B cell (primary cell): Measurements from ENCODE around the gene STARD3. TPM values are rescaled to one million over a fixed set of nuclear protein-coding genes. Genes with fewer than 3 reads are reported as not detected.

ENCODE experiments used
- ATAC-seq: fragments of 200-7000 bp; cut with Tn5 transposase; one replicate; pipeline ENCODE4 v1.10.0; 2021; ENCODE audit warnings: low read depth, mild to moderate bottlenecking, moderate number of reproducible peaks, moderate library complexity
- CTCF ChIA-PET: fragments of 350-600 bp; sonication (Branson Sonifier 250); formaldehyde crosslinking; loops from one replicate; lab custom pipeline; 2021; ENCODE audit warnings: antibody characterized with exemption, inconsistent platforms; lab: Charles Lee
- POLR2A ChIA-PET: fragments of 350-600 bp; sonication (Branson Sonifier 250); formaldehyde crosslinking; loops from one replicate; lab custom pipeline; 2021; ENCODE audit warnings: antibody characterized with exemption; lab: Charles Lee
- DNase-seq: peaks from one replicate; pipeline ENCODE4 v3.0.0; 2013
- H2AFZ ChIP-seq: 2 replicates; pipeline ENCODE4 v1.6.1; 2012; ENCODE audit warnings: mild to moderate bottlenecking, low read depth, low read length; ENCODE audit not compliant: insufficient read depth, poor library complexity, severe bottlenecking
- H3K27ac ChIP-seq, 2 donors: 1 replicate in 1 of 2; 2 replicates in 1 of 2; pipeline ENCODE4 v1.5.1; 2012 to 2013; ENCODE audit warnings: low read length in 2 of 2, mild to moderate bottlenecking in 2 of 2, moderate library complexity in 1 of 2
- H3K27me3 ChIP-seq, 4 experiments: fragments of 200-600 bp in 1 of 4; sonication (generic) in 1 of 4; replicated peaks in 1 of 4; 1 replicate in 2 of 4; 2 replicates in 2 of 4; pipeline versions ENCODE4 v1.6.1 to v1.7.0; 2013 to 2016; ENCODE audit warnings: low read length in 3 of 4, mild to moderate bottlenecking in 2 of 4, mixed read lengths in 1 of 4, moderate library complexity in 1 of 4; ENCODE audit not compliant: insufficient read depth in 4 of 4, control insufficient read depth in 3 of 4; ENCODE audit errors: control extremely low read depth in 1 of 4
- H3K36me3 ChIP-seq, 2 experiments: replicated peaks in 1 of 2; 1 replicate in 1 of 2; 2 replicates in 1 of 2; pipeline versions ENCODE4 v1.6.1 to v1.7.1; 2013; ENCODE audit warnings: low read length in 1 of 2; ENCODE audit not compliant: insufficient read depth in 2 of 2, control insufficient read depth in 1 of 2; ENCODE audit errors: control extremely low read depth in 1 of 2, extremely low read depth in 1 of 2
- H3K4me1 ChIP-seq, 2 donors: fragments of 200-600 bp in 1 of 2; sonication (generic) in 1 of 2; 1 replicate in 1 of 2; 2 replicates in 1 of 2; pipeline versions ENCODE4 v1.5.1 to v1.6.1; 2013 to 2017; ENCODE audit warnings: low read length in 2 of 2; ENCODE audit not compliant: control insufficient read depth in 2 of 2, insufficient read depth in 2 of 2
- H3K4me2 ChIP-seq: replicated peaks from 2 replicates; pipeline ENCODE3; 2012; ENCODE audit warnings: mild to moderate bottlenecking, low read depth, low read length; ENCODE audit not compliant: poor library complexity, severe bottlenecking
- H3K4me3 ChIP-seq, 5 experiments: fragments of 200-600 bp in 1 of 5; sonication (generic) in 1 of 5; 1 replicate in 3 of 5; 2 replicates in 2 of 5; pipeline versions ENCODE4 v1.5.1 to v1.7.0; 2011 to 2016; ENCODE audit warnings: low read length in 4 of 5, mild to moderate bottlenecking in 4 of 5, low read depth in 2 of 5, control low read depth in 1 of 5, moderate library complexity in 1 of 5; ENCODE audit not compliant: insufficient read depth in 1 of 5; ENCODE audit errors: control extremely low read depth in 1 of 5, extremely low read depth in 1 of 5
- H3K79me2 ChIP-seq: fragments of 200-600 bp; sonication (generic); one replicate; pipeline ENCODE4 v1.6.0; 2016; ENCODE audit warnings: low read length; ENCODE audit not compliant: control insufficient read depth, insufficient read depth
- H3K9ac ChIP-seq: fragments of 200-600 bp; sonication (generic); 2 replicates; pipeline ENCODE4 v1.6.1; 2017; ENCODE audit warnings: mild to moderate bottlenecking, low read length, moderate library complexity
- H3K9me3 ChIP-seq, 3 donors: one replicate each; pipeline versions ENCODE4 v1.6.1 to v1.7.1; 2013; ENCODE audit warnings: low read length in 2 of 3; ENCODE audit not compliant: control insufficient read depth in 2 of 3, insufficient read depth in 1 of 3; ENCODE audit errors: control extremely low read depth in 1 of 3
- H4K20me1 ChIP-seq: 2 replicates; pipeline ENCODE4 v1.6.0; 2012; ENCODE audit warnings: mild to moderate bottlenecking, low read length; ENCODE audit not compliant: insufficient read depth, control insufficient read depth, poor library complexity, severe bottlenecking
- H3K27ac Mint-ChIP-seq: one replicate; pipeline ENCODE4 v1.8.0; 2021; ENCODE audit warnings: mixed read lengths
- H3K27me3 Mint-ChIP-seq: one replicate; pipeline ENCODE4 v1.8.0; 2021; ENCODE audit warnings: mixed read lengths
- H3K4me1 Mint-ChIP-seq: one replicate; pipeline ENCODE4 v1.8.0; 2021; ENCODE audit warnings: mixed read lengths
- H3K4me3 Mint-ChIP-seq: one replicate; pipeline ENCODE4 v1.8.0; 2021; ENCODE audit warnings: mixed read lengths
- H3K9me3 Mint-ChIP-seq: one replicate; pipeline ENCODE4 v1.8.0; 2022; ENCODE audit warnings: mixed read lengths; ENCODE audit not compliant: insufficient read depth
- EZH2 ChIP-seq: IDR thresholded peaks from 2 replicates; pipeline ENCODE4 v1.6.1; 2012; ENCODE audit warnings: borderline replicate concordance, low read depth, mild to moderate bottlenecking, moderate library complexity, low read length; ENCODE audit not compliant: insufficient read depth, poor library complexity, severe bottlenecking
- WGBS: methylation state at CpG from one replicate; pipeline ENCODE4 v1.1.5; 2013; ENCODE audit warnings: missing lambda C conversion rate; ENCODE audit not compliant: insufficient coverage; 5-methylcytosine and 5-hydroxymethylcytosine counted together
- intact Hi-C: fragments of 100-400 bp; cut with micrococcal nuclease; formaldehyde crosslinking; loops from one replicate; pipeline ENCODE4 v1.10.0; 2022
- polyA plus RNA-seq: library from polyadenylated mRNA; depleted of rRNA; stranded (reverse); fragments of >200 nt; gene quantifications from 2 replicates; pipeline ENCODE4 v1.2.3, GENCODE V29; 2012
- total RNA-seq, 2 donors: library from RNA; stranded (reverse); fragments of 120-200 nt in 1 of 2; gene quantifications; 1 replicate in 1 of 2; 2 replicates in 1 of 2; pipeline versions ENCODE4 v1.2.3 to v1.2.4, GENCODE V29; 2013 to 2022
- TF ChIP-seq, protein P1 (sequence below): fragments of 200-600 bp; IDR thresholded peaks from one replicate; pipeline ENCODE4 v1.8.0; 2022; ENCODE audit warnings: antibody characterized with exemption, mild to moderate bottlenecking

STARD3 gene
- total and polyA plus RNA-seq, 2 donors (not counting 1 experiment from before 2014, with no cell fraction given): 93.1 to 231 TPM

DNA sequence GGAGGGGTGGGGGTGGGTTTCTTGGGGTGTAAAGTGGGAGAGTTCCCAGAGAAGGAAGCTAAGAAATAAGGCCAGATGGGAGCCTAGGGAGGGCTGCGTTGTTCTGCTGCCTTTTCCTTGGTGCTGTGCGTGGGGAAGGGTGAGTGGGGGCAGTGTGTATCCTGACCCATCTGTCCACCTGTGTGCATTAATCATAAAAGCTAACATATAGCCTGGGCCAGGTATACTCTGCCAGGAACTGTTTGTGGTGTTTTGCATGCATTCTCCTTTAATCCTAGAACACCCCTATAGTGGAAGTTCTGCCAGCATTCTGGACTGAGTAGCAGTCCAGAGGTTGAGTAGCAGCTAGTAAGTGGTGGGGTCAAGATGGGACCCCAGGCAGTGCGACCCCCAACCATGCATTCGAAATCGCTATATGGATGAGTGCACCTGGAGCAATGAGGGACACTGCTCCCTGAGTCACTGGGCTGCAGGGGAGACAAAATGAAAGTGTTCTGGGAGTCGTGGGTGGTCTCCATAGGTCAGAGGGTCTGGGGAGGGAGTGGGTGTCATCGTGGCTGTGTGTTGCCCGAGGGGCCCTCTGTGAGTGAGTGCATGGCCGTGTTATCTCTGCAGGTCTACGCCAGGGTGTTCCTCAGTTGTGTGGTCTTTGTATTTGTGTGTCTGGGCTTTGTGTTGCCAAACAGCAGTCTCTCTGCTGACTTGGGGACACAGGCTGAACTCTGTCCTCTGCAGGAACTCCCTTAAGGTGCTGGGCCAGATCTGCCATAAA is 64.3 kb downstream of the STARD3 start:
- no peaks in the 10 kb centered on the region for H4K20me1 ChIP-seq
- H3K27ac ChIP-seq: no peak overlapping the region
- ATAC-seq (no peak), DNase-seq (no peak)
- 72% methylated on average over 8 of the region's 10 CpGs for WGBS
- H2AFZ ChIP-seq: no peak overlapping the region
- Mint-ChIP-seq H3K27me3 (peaks cover 33% of the 10 kb centered on the region), H3K27ac (no peak overlapping the region), H3K4me3 (peak overlapping the region; percentile 37), H3K9me3 (no peaks in the 10 kb centered on the region), H3K4me1 (peaks cover 11% of the 10 kb centered on the region)
- peak overlapping the region; percentile 58 for H3K4me2 ChIP-seq
- POLR2A ChIA-PET: no interaction called here
- no peak overlapping the region for H3K4me3 ChIP-seq
- intact Hi-C loops: no loop called here
- H3K36me3 ChIP-seq: no peaks in the 10 kb centered on the region
- TF ChIP-seq EZH2: no peak
- TF ChIP-seq, protein P1, sequence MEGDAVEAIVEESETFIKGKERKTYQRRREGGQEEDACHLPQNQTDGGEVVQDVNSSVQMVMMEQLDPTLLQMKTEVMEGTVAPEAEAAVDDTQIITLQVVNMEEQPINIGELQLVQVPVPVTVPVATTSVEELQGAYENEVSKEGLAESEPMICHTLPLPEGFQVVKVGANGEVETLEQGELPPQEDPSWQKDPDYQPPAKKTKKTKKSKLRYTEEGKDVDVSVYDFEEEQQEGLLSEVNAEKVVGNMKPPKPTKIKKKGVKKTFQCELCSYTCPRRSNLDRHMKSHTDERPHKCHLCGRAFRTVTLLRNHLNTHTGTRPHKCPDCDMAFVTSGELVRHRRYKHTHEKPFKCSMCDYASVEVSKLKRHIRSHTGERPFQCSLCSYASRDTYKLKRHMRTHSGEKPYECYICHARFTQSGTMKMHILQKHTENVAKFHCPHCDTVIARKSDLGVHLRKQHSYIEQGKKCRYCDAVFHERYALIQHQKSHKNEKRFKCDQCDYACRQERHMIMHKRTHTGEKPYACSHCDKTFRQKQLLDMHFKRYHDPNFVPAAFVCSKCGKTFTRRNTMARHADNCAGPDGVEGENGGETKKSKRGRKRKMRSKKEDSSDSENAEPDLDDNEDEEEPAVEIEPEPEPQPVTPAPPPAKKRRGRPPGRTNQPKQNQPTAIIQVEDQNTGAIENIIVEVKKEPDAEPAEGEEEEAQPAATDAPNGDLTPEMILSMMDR: no peak
- H3K9ac ChIP-seq: no peak overlapping the region
- CTCF ChIA-PET: interaction anchor here (0.9 to 1.1 kb wide), 2 partner anchors 19 to 69 kb away, joined by 3 read pairs; no protein-coding TSS in a partner anchor
- peaks cover 6 to 17% of the 10 kb centered on the region in 2 donors for H3K4me1 ChIP-seq
- no peaks in the 10 kb centered on the region for H3K79me2 ChIP-seq
- H3K9me3 ChIP-seq: peaks cover 0 to 4% (median 0%) of the 10 kb centered on the region in 3 donors
- H3K27me3 ChIP-seq: peaks cover 0 to 33% (median 17%) of the 10 kb centered on the region in 4 experiments

DNA sequence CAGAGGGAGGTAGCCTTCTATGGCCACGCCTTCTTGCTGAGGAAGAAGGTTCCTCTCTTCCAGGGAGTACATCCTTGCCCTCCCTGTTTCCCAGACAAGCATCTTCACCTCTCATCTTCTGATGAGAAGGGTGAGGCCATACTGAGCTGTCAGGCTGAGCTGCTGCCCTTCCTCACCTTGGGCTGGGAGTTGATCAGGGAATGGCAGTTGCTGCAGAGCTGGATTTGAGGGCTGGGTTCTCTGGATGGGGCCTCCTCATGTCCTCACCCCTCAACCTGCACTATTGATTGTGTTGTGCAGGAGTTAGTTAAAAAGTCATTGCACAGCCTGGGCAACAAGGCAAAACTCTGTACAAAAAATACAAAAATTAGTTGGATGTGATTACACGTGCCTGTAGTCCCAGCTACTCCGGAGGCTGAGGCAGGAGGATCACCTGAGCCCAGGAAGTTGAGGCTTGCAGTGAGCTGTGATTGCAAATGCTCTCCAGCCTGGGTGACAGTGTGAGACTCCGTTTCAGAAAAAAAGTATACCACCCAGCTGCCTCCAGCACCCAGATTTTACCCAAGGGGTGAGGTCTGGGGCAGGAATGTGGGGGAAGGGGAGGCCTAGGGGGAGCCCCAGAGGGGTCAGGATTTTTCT is 65.0 kb downstream of the STARD3 start:
- H3K4me3 Mint-ChIP-seq: no peak overlapping the region
- intact Hi-C loops: no loop called here
- TF ChIP-seq, protein P1: no peak
- TF ChIP-seq EZH2: no peak
- DNase-seq (no peak), ATAC-seq (no peak)
- WGBS: no CpG with 5 or more reads among the region's 4 CpGs
- H3K4me1 ChIP-seq: peaks cover 10 to 18% of the 10 kb centered on the region in 2 donors
- H3K27me3 Mint-ChIP-seq: peaks cover 33% of the 10 kb centered on the region
- H3K9me3 ChIP-seq: peaks cover 0 to 4% (median 0%) of the 10 kb centered on the region in 3 donors
- H3K9me3 Mint-ChIP-seq: no peaks in the 10 kb centered on the region
- no peaks in the 10 kb centered on the region for H3K36me3 ChIP-seq
- H3K4me1 Mint-ChIP-seq: peaks cover 13% of the 10 kb centered on the region
- CTCF ChIA-PET: no interaction called here
- H3K27ac Mint-ChIP-seq: no peak overlapping the region
- H3K4me2 ChIP-seq: no peak overlapping the region
- H2AFZ ChIP-seq: no peak overlapping the region
- no peaks in the 10 kb centered on the region for H4K20me1 ChIP-seq
- no peak overlapping the region for H3K4me3 ChIP-seq
- peaks cover 0 to 33% (median 17%) of the 10 kb centered on the region in 4 experiments for H3K27me3 ChIP-seq
- no peaks in the 10 kb centered on the region for H3K79me2 ChIP-seq
- no peak overlapping the region for H3K9ac ChIP-seq
- POLR2A ChIA-PET: no interaction called here
- no peak overlapping the region for H3K27ac ChIP-seq
